K562 (cell line): ENCODE measurements around the gene AGRP. TPM values are rescaled to one million over a fixed set of nuclear protein-coding genes. Genes with fewer than 3 reads are reported as not detected.
A peak's percentile ranks its signal among the peaks of the same experiment; 100 is the strongest.

Experiments
- ATAC-seq: fragments of 200-7000 bp; cut with Tn5 transposase; 3 replicates; pipeline ENCODE4 v1.9.1; 2020; ENCODE audit warnings: moderate library complexity
- BruUV-seq: library from RNA; stranded (reverse); fragments of 400-500 nt; replicated peaks from 2 replicates; lab custom pipeline; 2021; lab: Mats Ljungman, UMichigan
- CTCF ChIA-PET: fragments of 300-600 bp; formaldehyde crosslinking; extraction: SDS; loops from one replicate; lab custom pipeline; 2021; ENCODE audit warnings: low intra/inter-chr PET ratio; lab: Yijun Ruan, JAX
- POLR2A ChIA-PET: fragments of 300-600, 350-650 bp; sonication (Branson Sonifier 250); formaldehyde crosslinking; extraction: SDS; loops from one replicate; lab custom pipeline; 2021; ENCODE audit warnings: antibody characterized with exemption, inconsistent platforms; lab: Yijun Ruan, JAX
- DNase-seq, 4 experiments: peaks; one replicate each; pipeline versions ENCODE4 v3.0.0 to v3.0.0-alpha.2; 2011 to 2018; ENCODE audit warnings: low spot score in 3 of 4, mixed read lengths in 3 of 4; ENCODE audit errors: extremely low read depth in 1 of 4
- FAIRE-seq: peaks from 2 replicates; lab custom pipeline; 2011; peaks lifted over from hg19 to GRCh38; lab: Jason Lieb, UNC
- H2AFZ ChIP-seq: 2 replicates; pipeline ENCODE4 v1.6.0; 2011; ENCODE audit warnings: low read depth, low read length, control low read depth, inconsistent platforms
- H3K27ac ChIP-seq: fragments of 200-600 bp; 3 replicates; pipeline ENCODE4 v1.8.0; 2011; ENCODE audit warnings: low read depth, mild to moderate bottlenecking, control low read depth, inconsistent platforms, low read length, moderate library complexity, mixed read lengths; ENCODE audit errors: extremely low read depth
- H3K27me3 ChIP-seq, 2 experiments: fragments of 300-600 bp in 1 of 2; 2 replicates in 1 of 2; 3 replicates in 1 of 2; pipeline versions ENCODE4 v1.6.0 to v1.8.0; 2011; ENCODE audit warnings: inconsistent platforms in 2 of 2, low read length in 2 of 2, mild to moderate bottlenecking in 1 of 2, mixed read lengths in 1 of 2, moderate library complexity in 1 of 2; ENCODE audit not compliant: control insufficient read depth in 2 of 2, insufficient read depth in 2 of 2
- H3K36me3 ChIP-seq: fragments of 300-600 bp; 3 replicates; pipeline ENCODE4 v1.8.0; 2011; ENCODE audit warnings: mild to moderate bottlenecking, low read length, inconsistent platforms; ENCODE audit not compliant: control insufficient read depth, insufficient read depth
- H3K4me1 ChIP-seq, 2 experiments: fragments of 200-600 bp in 1 of 2; replicated peaks in 1 of 2; 2 replicates in 1 of 2; 3 replicates in 1 of 2; pipeline versions ENCODE4 v1.5.1 to v1.8.0; 2011; ENCODE audit warnings: inconsistent platforms in 2 of 2, low read length in 2 of 2, mild to moderate bottlenecking in 1 of 2, mixed read lengths in 1 of 2, moderate library complexity in 1 of 2; ENCODE audit not compliant: control insufficient read depth in 2 of 2, insufficient read depth in 2 of 2
- H3K4me2 ChIP-seq: 2 replicates; pipeline ENCODE4 v1.6.1; 2011; ENCODE audit warnings: low read length, control low read depth, inconsistent platforms, mixed read lengths; ENCODE audit not compliant: insufficient read depth
- H3K4me3 ChIP-seq: fragments of 200-600 bp; sonication (generic), shearing (Covaris generic); 2 replicates; pipeline ENCODE4 v1.5.1; 2016; ENCODE audit warnings: control low read depth, inconsistent platforms
- H3K79me2 ChIP-seq: fragments of 200-600 bp; 3 replicates; pipeline ENCODE4 v1.8.0; 2011; ENCODE audit warnings: low read length, inconsistent platforms; ENCODE audit not compliant: control insufficient read depth, insufficient read depth
- H3K9ac ChIP-seq, 2 experiments: 2 replicates each; pipeline versions ENCODE4 v1.6.0 to v1.6.1; 2011; ENCODE audit warnings: low read depth in 2 of 2, low read length in 2 of 2, control low read depth in 1 of 2, inconsistent platforms in 1 of 2, mild to moderate bottlenecking in 1 of 2, mixed read lengths in 1 of 2; ENCODE audit not compliant: insufficient read depth in 1 of 2
- H3K9me1 ChIP-seq: one replicate; pipeline ENCODE4 v1.6.0; 2011; ENCODE audit warnings: inconsistent platforms, mild to moderate bottlenecking, low read length, moderate library complexity; ENCODE audit not compliant: control insufficient read depth, insufficient read depth
- H3K9me3 ChIP-seq: replicated peaks from 2 replicates; pipeline ENCODE4 v1.5.1; 2011; ENCODE audit warnings: low read depth, low read length, inconsistent platforms; ENCODE audit not compliant: control insufficient read depth, insufficient read depth
- H4K20me1 ChIP-seq: replicated peaks from 2 replicates; pipeline ENCODE4 v1.6.1; 2011; ENCODE audit warnings: low read length, inconsistent platforms, mixed read lengths; ENCODE audit not compliant: control insufficient read depth, insufficient read depth
- BACH1 ChIP-seq: fragments of 200-800 bp; sonication (Bioruptor generic); IDR thresholded peaks from 2 replicates; pipeline ENCODE4 v1.6.1; 2016; ENCODE audit warnings: missing genetic modification characterization, missing compliant biosample characterization
- CBFA2T2 ChIP-seq: fragments of 450-650 bp; conservative IDR thresholded peaks from 2 replicates; pipeline ENCODE4 v1.6.1; 2017; ENCODE audit warnings: mild to moderate bottlenecking
- CCAR2 ChIP-seq: fragments of 200-400 bp; formaldehyde crosslinking; IDR thresholded peaks from 2 replicates; pipeline ENCODE4 v1.6.1; 2017; ENCODE audit warnings: mild to moderate bottlenecking, low read depth, low read length
- CREBBP ChIP-seq: IDR thresholded peaks from one replicate; pipeline ENCODE4 v1.6.1; 2012; ENCODE audit warnings: low read depth, mild to moderate bottlenecking, control low read depth, inconsistent platforms, low read length
- NFIC ChIP-seq: fragments of 450-650 bp; IDR thresholded peaks from 2 replicates; pipeline ENCODE4 v1.6.1; 2017; ENCODE audit warnings: mild to moderate bottlenecking, inconsistent platforms
- RBM15 ChIP-seq: fragments of 200-400 bp; formaldehyde crosslinking; IDR thresholded peaks from 2 replicates; pipeline ENCODE4 v1.6.1; 2018; ENCODE audit warnings: mild to moderate bottlenecking, low read length, moderate library complexity; ENCODE audit not compliant: insufficient read depth
- ZNF316 ChIP-seq: fragments of 450-650 bp; IDR thresholded peaks from 2 replicates; pipeline ENCODE4 v1.6.1; 2016
- whole genome bisulfite sequencing: fragments of 100-300 bp; shearing (Covaris generic); methylation state at CpG from one replicate; pipeline ENCODE4 v1.1.6; 2016; ENCODE audit warnings: low coverage, mixed read lengths; ENCODE audit not compliant: insufficient coverage; ENCODE audit errors: missing lambda C conversion rate; 5-methylcytosine and 5-hydroxymethylcytosine counted together
- in situ Hi-C: fragments of 300-500 bp; cut with MboI; formaldehyde crosslinking; loops from 4 replicates; pipeline ENCODE4 v1.15.0; 2018; ENCODE audit warnings: inconsistent platforms, mixed read lengths
- intact Hi-C: fragments of 100-400 bp; cut with micrococcal nuclease; formaldehyde crosslinking; loops from 2 replicates; pipeline ENCODE4 v1.14.2; 2022
- polyA plus RNA-seq, 8 experiments: library from polyadenylated mRNA; depleted of rRNA in 4 of 8; stranded (reverse) in 5 of 8; unstranded in 3 of 8; fragments of >200 nt; fragmentation: Nextera tagmentation in 2 of 8; fragmentation: Illumina TruSeq in 1 of 8; extraction: Ambion mirVana in 2 of 8; extraction: Trizol in 1 of 8; gene quantifications; 2 replicates each; pipeline versions ENCODE4 v1.2.1 to v1.2.3, GENCODE V29; 2011 to 2014; ENCODE audit warnings: inconsistent platforms in 1 of 8, missing spikeins in 1 of 8
- total RNA-seq, 7 experiments: library from RNA; depleted of rRNA in 6 of 7; stranded (reverse); fragments of >200 nt in 6 of 7; fragmentation: Illumina TruSeq in 2 of 7; extraction: Trizol in 2 of 7; gene quantifications; 2 replicates each; pipeline versions ENCODE4 v1.2.1 to v1.2.3, GENCODE V29; 2011 to 2021; ENCODE audit warnings: low replicate concordance in 1 of 7
- TF ChIP-seq, protein P1 (sequence below), 3 experiments: IDR thresholded peaks in 2 of 3; conservative IDR thresholded peaks in 1 of 3; 2 replicates each; pipeline ENCODE4 v1.5.1; 2011 to 2012; ENCODE audit warnings: low read length in 3 of 3, mild to moderate bottlenecking in 3 of 3, control low read depth in 2 of 3, improper control_type of control experiment in 1 of 3, inconsistent platforms in 1 of 3, low read depth in 1 of 3, mixed read lengths in 1 of 3, moderate library complexity in 1 of 3; ENCODE audit not compliant: insufficient read depth in 2 of 3
- TF ChIP-seq, protein P2 (sequence below): fragments of 250-450 bp; sonication (Bioruptor Pico); IDR thresholded peaks from 2 replicates; pipeline ENCODE4 v1.8.0; 2022; ENCODE audit warnings: moderate library complexity, mild to moderate bottlenecking, inconsistent platforms

The AGRP gene
- total and polyA plus RNA-seq, 9 of the 15 experiments (the other 6 are each of a cell fraction or from before 2014, with no cell fraction given): not detected

DNA sequence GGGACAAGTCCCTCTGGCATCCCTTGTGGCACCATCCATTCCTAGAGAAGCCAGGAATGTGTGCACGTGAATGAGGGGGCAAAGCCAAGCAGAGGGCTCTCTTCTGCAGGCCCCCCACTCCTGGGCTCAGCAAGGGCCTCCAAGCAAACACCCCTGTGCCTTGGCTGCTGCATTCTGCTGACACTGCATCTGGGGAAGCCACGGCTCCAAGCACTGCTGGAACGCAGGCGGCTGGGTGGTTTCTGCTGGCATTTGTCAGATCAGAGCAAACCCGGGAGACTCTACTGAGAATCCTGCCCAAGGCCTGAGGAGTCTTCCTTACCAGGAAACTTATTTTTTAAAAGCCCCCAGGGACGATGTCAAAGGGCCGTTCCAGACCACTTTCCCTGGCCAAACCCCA lies 25.7 kb downstream of the AGRP start:
- intact Hi-C loops (no loop called here), in situ Hi-C loops (no loop called here)
- POLR2A ChIA-PET: interaction anchor here (1.0 kb wide), 1 partner anchor 43 kb away, joined by 3 read pairs; no protein-coding TSS in a partner anchor
- Histone ChIP-seq H3K27ac (no peak overlapping the region), H3K4me3 (no peak overlapping the region), H3K79me2 (peaks cover 32% of the 10 kb centered on the region)
- 78% methylated on average over 7 of the region's 7 CpGs for WGBS
- ATAC-seq: no peak
- CTCF ChIA-PET: no interaction called here
- TF ChIP-seq ZNF316 (peak; percentile 59), CREBBP (no peak)
- TF ChIP-seq, all 486 proteins: peak for 1
- Histone ChIP-seq H3K27me3 (no peaks in the 10 kb centered on the region), H3K36me3 (peaks cover 32% of the 10 kb centered on the region; the same call in 1 of the 3 replicates), H3K9ac (peak overlapping the region in 1 of 2 experiments; percentile 50; a peak in 2 of 4 replicates), H3K9me3 (no peaks in the 10 kb centered on the region), H2AFZ (no peak overlapping the region), H3K9me1 (peaks cover 21% of the 10 kb centered on the region), H3K4me1 (peaks cover 26 to 46% of the 10 kb centered on the region in 2 experiments), H3K4me2 (no peak overlapping the region), H4K20me1 (peaks cover 37% of the 10 kb centered on the region)
- DNase-seq: no peak
- no TSS peak for BruUV-seq
- FAIRE-seq: no peak

DNA sequence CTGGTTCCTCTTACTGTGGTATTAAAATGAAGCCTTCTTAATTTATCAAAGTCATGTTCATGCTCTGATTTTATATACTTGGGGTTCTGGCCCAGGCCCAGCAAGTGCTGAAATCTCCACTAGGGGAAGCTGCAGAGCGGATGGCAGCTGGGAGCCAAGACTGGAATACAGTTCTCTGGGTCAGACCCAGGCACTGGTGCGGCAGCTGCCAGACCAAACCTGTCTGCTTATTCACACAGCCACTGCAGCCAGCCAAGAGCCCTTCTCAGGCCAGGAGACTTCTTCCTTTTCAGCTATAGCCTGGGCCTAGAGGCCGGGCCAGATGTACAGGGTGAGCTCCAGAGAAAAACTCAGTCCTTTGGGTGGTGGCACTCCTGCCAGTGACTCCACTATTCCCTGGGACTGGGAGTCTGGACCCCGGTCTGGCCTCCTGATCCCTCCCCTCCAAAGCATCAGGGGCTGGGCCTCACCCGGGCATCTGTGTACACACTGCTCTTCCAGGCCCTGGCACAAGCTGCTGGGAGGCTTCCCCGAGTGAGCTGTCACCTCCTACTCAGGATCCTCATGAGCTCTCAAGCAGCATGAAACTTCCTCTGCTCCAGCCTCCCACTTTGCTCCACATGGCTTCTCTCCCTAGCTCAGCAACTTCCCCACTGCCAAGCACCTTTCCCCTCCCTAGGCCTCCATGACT lies 26.8 kb downstream of the AGRP start:
- no peak overlapping the region for H3K27ac ChIP-seq
- peak overlapping the region in 1 of 2 experiments; percentile 49; a peak in 1 of 4 replicates for H3K9ac ChIP-seq
- TF ChIP-seq CBFA2T2 (no peak), CCAR2 (no peak), RBM15 (no peak), NFIC (peak; percentile 48), BACH1 (tag) (no peak)
- TF ChIP-seq, protein P1, sequence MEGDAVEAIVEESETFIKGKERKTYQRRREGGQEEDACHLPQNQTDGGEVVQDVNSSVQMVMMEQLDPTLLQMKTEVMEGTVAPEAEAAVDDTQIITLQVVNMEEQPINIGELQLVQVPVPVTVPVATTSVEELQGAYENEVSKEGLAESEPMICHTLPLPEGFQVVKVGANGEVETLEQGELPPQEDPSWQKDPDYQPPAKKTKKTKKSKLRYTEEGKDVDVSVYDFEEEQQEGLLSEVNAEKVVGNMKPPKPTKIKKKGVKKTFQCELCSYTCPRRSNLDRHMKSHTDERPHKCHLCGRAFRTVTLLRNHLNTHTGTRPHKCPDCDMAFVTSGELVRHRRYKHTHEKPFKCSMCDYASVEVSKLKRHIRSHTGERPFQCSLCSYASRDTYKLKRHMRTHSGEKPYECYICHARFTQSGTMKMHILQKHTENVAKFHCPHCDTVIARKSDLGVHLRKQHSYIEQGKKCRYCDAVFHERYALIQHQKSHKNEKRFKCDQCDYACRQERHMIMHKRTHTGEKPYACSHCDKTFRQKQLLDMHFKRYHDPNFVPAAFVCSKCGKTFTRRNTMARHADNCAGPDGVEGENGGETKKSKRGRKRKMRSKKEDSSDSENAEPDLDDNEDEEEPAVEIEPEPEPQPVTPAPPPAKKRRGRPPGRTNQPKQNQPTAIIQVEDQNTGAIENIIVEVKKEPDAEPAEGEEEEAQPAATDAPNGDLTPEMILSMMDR (IDR thresholded peaks at IDR 0.05 in 2 of 3, conservative IDR thresholded peaks at IDR 0.05 in 1 of 3; ENCODE audit: insufficient read depth in 2 of 3, low read depth in 1 of 3, low read length in 3 of 3): peak; percentile 47 to 52 (median 51)
- TF ChIP-seq, protein P2, sequence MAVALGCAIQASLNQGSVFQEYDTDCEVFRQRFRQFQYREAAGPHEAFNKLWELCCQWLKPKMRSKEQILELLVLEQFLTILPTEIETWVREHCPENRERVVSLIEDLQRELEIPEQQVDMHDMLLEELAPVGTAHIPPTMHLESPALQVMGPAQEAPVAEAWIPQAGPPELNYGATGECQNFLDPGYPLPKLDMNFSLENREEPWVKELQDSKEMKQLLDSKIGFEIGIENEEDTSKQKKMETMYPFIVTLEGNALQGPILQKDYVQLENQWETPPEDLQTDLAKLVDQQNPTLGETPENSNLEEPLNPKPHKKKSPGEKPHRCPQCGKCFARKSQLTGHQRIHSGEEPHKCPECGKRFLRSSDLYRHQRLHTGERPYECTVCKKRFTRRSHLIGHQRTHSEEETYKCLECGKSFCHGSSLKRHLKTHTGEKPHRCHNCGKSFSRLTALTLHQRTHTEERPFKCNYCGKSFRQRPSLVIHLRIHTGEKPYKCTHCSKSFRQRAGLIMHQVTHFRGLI: no peak
- no peaks in the 10 kb centered on the region for H3K9me3 ChIP-seq
- ChIA-PET POLR2A (interaction anchor here (0.6 to 1.5 kb wide), 3 partner anchors 8 to 43 kb away, joined by 3 to 7 read pairs (median 4); no protein-coding TSS in a partner anchor), CTCF (no interaction called here)
- H2AFZ ChIP-seq: no peak overlapping the region
- in situ Hi-C loops: no loop called here
- no peaks in the 10 kb centered on the region for H3K27me3 ChIP-seq
- 72% methylated on average over 5 of the region's 6 CpGs for WGBS
- ATAC-seq: no peak
- DNase-seq: peak in 2 of 4 experiments; percentile 38 to 43
- no peak overlapping the region for H3K4me2 ChIP-seq
- intact Hi-C loops: no loop called here
- peaks cover 37% of the 10 kb centered on the region; the same call in 1 of the 3 replicates for H3K36me3 ChIP-seq
- H3K9me1 ChIP-seq: peaks cover 21% of the 10 kb centered on the region
- peaks cover 32% of the 10 kb centered on the region for H4K20me1 ChIP-seq
- H3K79me2 ChIP-seq: peaks cover 26% of the 10 kb centered on the region
- no peak for FAIRE-seq
- H3K4me3 ChIP-seq: no peak overlapping the region
- no TSS peak for BruUV-seq
- H3K4me1 ChIP-seq: peaks cover 24 to 39% of the 10 kb centered on the region in 2 experiments
